Suppressor macrophage treated with lipopolysaccharide for 4 hours (primary cell): ENCODE results near the gene CHRM4.

Source experiments
- DNase-seq: peaks from one replicate; pipeline ENCODE4 v3.0.0-alpha.2; 2020

The CHRM4 gene

DNA sequence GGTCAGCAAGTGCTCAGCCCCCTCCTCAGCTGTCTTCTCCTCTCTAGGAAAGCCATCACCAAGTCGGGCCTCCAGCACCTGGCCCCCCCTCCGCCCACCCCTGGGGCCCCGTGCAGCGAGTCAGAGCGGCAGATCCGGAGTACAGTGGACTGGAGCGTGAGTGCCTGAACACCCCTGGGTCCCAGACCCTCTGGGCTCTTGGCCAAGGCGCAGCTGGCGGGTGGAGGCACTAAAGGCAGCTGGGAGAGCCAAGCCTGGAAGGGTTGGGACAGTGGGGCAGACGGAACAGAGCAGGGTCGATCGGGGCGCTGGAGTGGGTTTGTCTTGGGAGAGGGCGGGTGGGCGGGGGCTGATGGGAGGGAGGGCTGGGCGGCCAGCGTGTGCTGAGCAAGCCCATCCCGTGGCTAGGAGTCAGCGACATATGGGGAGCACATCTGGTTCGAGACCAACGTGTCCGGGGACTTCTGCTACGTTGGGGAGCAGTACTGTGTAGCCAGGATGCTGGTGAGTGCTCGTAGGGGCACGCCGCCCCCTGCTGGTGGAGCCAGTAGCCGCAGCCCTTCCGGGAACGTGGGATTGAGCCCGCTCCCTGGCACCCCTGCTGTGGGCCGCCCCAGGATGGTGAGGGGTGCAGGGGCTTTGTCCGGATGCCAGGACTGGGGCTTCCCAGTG, 24.2 kb downstream of the CHRM4 start:
- peak; percentile 80 for DNase-seq

DNA sequence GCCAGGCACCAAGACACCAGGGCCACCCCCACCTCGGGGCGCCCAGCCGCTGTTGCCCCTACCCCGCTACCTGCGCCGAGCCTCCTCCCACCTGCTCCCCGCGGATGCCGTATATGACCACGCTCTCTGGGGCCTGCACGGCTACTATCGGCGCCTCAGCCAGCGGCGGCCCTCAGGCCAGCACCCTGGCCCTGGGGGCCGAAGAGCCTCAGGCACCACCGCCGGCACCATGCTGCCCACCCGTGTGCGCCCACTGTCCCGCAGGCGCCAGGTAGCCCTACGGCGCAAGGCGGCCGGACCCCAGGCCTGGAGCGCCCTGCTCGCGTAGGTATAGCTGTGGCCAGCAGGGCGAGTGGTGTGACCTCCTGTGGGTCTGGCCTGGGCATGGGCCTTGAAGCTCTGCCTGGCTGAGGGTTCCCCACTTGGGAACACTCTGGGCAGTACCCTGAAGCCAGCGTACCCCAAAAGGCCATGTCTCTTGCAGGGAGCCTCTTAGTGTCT, 24.9 kb downstream of the CHRM4 start:
- DNase-seq: no peak

DNA sequence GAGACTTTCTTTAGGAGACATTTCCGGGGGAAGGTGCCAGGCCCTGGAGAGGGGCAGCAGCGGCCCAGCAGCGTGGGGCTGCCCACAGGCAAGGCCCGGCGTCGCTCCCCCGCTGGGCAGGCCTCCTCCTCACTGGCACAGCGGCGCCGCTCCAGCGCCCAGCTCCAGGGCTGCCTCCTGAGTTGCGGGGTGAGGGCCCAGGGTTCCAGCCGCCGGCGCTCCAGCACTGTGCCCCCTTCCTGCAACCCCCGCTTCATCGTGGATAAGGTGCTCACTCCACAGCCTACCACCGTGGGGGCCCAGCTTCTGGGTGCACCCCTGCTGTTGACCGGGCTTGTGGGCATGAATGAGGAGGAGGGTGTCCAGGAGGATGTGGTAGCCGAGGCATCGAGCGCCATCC, 25.3 kb downstream of the CHRM4 start:
- no peak for DNase-seq

DNA sequence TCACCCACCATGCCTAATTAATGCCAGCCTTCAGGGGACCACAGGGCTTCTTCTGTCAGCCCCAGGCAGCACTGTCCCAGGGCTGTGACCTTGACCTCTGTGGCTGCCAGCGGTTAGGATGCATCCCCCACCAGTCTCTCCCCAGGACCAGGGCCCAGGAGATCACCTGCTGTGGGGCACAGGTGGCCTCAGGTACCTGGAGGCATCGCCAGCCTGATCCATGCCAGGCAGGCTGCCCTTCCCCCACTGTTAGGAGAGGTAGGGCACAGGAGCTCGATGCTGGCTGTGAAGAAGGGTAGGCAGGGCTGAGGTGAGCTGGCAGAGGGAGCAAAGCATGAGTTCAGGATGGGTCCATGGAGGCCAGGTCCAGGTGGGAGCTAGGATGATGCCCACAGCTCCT, 26.8 kb downstream of the CHRM4 start:
- DNase-seq: no peak

DNA sequence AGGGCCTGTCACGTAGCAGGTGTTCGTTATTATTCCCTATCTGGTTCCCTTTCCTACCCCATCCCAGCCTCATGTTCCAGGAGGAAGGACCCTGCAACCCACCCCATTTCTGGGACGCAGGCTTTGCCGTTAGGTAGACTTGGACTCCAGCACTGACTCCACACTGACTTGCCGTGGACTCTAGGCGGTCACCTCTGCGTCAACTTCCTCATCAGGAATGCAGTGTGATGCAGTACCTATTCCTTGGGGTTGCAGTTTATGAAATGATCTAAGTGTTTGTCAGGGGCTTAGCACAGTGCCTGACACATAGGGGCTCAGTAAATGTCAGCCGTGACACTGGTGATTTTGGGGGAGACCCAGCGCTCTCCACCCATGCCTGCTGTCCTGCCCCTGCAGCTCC, 27.5 kb downstream of the CHRM4 start:
- no peak for DNase-seq

DNA sequence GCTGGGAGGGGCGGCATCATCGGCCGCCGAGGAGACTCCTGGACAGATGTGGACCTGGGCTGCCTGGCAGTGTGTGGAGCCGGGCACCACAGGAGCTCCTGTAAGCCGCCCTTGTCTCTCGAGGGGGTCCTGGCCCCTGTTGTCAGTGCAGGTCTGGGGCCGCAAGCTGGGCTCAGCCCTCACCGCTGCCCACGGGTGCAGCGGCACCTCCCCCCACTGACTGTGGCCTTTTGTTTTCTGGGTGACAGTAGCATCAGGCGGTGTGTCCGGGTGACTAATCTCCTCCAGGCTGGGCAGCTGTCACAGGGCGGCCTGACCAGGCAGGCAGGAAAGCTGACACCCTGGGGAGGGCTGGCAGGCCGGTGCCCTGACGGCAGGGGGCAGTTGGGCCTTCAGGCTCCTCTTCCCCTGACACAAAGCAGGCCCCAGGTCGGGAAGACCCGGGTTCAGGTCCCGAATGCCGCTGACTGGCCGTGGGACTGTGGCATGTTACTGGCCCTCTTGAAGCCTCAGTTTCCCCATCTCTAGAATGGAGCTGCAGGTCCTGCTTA, 28.0 kb downstream of the CHRM4 start:
- DNase-seq: peak; percentile 86

DNA sequence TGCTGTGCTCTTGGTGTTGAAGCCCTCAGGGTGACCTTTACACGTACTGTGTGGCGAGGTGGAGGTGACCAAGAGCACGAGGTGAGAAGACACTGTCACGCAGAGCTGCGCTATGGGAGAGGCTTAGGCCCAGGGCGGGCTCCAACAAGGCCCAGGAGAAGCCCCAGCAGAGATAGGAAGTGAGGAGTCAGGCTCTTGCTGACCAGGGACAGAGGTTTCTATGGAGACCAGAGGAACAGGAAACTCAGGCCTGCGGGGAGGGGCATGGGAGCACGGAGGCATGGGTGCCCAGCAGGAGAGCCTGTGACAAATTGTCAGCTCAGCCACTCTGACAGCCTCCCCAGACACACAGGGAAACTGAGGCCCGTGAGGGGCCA, 28.6 kb downstream of the CHRM4 start:
- DNase-seq: peak; percentile 93

DNA sequence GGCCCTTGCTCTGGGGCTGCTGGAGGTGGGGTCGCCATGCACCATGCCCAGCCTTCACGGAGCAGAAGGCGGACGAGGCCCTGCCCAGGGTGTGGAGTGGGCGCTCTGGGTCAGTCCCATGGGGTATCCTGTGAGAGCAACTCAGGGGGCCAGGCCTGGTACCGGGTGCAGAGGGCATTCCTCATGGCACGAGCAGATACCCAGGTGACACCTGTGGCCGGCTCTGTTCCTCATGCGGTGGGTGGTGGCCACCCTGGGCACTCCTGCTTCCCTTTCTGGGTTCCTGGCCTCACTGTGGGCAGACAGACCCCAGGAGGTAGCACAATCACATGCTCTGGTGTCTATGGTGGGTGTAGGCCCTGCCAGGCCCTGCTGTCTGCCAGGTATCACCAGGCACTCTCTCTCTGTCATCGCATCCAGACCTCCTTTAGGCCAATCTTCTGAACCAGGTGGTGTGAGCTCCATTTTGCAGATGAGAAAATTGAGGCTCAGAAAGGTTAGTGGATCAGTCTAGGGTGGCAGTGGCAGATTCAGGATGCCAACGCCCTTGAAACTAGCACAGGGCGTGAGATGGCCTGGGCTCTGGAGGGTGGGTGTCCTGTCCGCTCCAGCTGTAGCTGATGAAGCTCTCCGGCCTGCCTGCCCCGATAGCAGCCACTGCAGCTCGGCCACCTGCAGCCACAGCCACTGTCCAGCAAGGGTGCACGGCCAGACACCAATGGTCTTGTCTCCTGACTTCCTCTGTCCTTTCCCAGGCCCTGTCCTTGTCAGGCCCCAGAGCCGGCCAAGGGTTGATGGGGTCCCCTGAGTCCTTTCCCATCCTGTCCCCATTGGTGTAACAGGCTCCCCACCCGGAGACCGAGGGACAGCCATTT, 29.2 kb downstream of the CHRM4 start:
- no peak for DNase-seq

DNA sequence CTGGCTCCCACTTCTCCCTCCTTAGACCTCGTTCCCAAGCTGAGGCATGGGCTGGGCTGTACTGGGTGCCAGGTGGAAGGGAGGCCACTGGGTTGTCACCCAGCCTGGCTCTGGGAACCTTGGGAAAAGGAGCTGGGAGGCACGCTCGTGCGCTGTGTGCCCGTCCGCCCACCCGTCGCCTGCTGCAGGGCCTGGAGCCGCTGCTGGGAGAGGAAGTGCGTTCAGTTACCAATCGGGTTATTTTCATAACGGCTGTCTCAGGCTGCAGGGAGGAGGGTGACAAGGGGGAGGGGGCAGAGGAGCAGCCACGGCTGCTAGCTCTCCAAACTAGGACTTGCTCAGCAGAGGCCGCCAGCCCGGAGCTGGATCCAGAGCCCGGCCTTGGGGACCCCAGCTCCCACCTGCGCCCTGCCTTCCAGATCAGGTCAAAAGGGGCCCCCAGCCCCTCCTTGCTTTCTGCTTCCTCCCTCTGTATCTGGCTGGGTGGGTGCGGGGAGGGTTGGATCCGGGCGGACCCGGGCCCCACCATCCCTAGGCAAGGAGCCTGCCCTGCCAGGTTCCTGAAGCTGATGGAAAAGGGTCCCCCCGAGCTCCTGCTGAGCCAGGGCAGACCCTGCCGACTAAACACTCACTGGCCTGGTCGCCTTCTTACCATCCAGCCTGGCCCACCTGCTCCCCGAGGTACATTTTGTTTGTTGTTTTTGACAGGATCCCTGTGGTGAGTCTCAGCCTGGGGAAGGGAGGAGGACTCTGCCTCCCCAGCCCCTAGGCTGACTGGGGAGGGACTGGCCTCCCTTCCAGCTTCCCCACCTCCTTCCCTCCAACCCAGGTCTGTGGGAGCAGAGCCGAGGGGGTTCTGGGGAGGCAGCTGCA, 30.1 kb downstream of the CHRM4 start:
- peak; percentile 90 for DNase-seq

DNA sequence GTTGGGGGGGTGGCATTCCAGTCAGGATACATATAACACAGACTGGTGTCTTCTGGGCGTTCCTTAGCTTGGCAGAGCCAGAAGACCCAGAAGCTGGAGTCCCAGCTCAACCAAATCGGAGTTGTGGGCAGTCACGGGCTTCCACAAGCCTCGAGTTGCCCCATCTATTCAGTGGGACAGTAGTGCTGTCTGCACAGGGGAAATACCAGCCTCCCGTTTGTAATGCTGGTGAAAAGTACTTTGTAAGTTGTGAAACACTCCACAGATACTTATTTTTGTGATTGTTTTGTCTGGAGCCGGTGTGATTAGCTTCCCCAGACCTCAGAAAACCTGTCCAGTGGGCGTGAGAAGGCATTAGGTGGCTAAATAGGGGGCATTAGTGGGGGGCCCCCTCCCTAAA, 30.7 kb downstream of the CHRM4 start:
- DNase-seq: peak; percentile 77

DNA sequence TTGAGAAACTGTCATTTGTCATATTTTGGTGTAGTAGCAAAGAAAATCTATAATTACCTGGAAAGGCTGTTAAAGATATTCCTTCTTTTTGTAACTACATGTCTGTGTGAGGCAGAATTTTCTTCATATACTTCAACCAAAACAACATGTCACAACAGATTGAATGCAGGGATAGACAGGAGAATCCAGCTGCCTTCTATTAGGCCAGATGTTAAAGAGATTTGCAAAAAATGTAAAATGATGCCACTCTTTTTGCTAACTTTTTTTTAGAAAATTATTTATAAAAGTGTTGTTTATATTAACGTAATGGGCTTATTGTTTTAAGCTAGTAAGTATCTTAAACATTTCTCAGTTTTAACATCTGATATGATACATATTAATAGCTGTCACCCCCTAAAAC, 31.6 kb downstream of the CHRM4 start:
- DNase-seq: no peak

DNA sequence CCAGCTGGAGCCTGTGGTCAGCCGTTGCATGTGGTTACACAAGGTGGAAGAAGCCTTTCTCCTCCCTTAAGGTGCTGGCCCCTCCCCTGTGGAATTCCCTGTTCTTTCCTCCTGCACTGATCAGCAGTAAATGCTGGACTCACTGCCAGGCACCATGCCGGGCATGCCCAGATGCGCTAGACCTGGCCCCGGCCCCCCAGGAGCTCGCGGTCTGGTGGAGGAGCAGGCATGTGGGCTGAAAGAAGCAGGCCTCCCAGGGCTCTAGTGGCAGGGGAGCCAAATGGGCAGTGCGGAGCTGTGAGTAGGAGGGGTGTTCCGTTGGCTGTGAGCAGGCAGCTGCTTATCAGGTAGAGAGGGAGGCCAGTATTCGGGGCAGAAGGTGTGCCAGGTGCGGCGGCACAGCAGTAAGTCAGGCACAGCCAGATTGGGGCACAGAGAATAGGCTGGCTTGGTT, 34.1 kb downstream of the CHRM4 start:
- peak; percentile 42 for DNase-seq

DNA sequence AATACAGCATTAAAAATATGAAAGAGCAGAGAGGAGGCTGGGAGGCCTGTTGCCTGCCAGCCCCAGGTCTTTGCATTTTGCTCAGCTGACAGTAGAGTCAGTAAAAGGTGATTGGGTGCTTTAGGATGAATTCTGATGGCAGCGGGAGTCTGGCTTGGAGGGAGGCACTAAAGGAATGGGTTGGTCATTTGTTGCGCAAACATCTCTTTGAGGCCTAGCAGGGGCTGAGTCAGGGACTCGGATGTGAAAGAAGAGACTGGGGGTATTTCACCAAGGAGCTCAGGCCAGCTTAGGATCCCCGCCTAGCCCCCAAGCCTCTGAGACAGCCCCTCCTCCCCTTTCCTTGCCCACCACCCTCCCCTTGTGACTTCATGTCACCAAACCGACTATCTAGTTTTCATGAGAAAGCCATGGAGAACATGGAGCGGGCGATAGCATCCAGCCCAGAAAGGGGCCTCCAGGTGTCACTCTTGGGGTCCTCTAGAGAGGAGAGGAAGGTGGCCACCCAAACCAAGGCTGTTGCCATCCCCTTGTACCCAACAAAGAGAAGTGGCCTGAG, 34.6 kb downstream of the CHRM4 start:
- peak; percentile 83 for DNase-seq

DNA sequence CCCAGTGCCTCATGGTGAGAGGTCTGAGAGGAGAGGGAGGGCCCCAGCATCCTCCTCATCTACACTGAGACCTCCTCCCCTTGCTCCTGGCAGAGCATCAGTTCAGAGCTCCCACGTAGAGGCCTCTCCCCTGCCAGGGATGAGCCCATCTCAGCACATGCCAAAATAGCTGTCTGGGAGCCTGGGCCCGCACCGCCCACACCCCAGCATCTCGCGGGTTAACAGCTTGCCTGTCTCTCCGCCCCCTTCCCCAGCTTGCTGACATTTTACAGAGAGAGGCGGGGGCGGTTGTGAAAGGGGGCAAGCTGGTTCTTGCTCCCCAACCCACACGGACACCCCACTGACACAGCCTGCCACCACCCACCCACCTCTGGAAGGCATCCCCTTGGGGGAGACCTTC, 37.9 kb downstream of the CHRM4 start:
- DNase-seq: no peak

DNA sequence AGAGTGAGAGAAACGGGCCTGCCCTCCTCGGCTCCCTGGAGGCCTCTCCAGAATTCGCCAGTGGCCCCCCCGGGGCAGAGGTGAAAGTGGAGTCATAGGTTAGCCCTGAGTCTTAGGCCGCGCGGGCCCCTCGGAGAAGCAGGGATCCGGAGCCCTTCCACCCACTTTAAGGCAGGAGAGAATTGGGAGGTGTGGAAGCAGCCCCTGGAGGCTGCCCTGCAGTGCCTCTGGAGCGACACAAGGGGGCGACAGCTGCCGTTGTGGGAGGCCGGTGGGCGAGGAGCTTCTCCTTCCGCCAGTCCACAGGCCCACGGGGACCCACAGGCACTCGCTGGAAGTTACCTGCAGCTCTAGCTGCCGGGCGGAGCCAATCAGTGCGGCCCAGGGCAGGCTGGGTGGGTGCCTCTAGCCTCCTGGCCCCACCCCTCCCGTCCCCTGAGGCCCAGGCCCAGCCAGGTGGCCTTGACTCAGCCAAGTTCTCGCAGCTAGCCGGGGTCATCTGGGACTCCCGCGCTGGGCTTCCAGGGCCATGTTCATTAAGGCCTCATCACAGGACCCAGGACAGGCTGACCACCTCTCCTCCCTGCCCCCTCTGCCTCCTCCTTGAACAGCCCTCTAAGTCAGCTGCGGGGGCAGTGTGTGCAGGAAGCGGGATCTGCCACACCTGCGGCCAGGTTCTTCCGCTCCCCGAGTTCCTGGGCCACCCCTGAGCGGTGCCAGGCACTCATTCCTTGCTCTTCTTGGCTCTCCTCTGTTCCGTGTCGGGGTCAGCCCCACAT, 39.3 kb downstream of the CHRM4 start:
- peak; percentile 75 for DNase-seq

DNA sequence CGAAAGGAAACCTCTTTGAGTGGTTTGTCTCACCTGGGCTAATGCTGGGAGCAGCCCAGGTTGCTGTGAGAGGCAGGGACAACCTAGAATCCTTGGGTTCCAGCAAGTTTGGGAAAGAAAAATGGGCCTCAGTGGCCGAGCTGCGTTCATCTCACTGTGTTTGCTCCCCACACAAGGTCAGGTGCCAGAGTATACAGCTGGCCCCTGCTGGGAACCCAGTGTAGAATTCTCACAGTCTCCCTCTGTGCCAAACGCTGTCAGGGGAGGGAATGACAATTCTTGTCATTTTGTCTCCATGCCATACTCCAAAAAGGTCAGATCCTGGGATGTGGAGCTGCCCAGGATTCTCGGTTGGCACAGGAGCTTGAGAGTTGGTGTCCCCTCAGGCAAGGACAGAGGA, 40.0 kb downstream of the CHRM4 start:
- DNase-seq: no peak

DNA sequence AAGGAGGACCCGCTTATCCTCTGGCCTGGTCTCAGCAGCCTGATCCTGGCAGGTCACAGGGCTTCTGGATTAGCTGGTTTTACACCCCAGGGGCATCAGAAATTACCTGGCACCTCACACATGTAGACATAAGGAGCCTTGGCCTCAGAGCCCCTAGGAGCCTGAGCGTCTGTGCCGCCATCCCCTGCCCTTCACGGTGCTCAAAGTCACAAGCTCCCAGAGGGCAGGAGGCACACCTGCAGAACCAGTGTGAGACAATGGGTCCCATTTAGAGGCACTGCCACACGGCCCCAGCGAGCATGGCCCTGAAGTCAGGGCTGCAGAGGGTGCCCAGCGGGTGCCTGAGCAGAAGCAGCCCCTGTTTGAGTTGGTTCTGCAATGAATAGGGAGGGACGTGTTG, 40.4 kb downstream of the CHRM4 start:
- no peak for DNase-seq

DNA sequence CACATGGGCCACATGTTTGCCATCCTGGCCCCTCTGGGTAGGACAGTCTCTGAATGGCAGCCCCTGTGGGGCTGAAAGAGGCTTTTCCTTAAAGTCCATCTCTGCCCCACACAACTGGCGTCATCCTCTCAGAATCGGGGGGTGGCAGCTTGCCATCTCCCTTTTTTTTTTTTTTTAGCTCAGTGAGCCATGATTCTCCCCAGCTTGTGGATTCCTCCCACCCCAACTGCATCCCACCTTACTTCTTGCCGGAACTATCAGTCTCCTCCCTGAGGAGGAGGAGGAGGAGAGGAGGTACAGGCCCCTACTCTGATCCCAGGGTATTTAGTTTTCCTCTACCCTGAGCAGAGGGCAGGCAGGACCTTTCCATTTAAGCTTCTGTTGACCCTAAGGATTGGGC, 40.9 kb downstream of the CHRM4 start:
- DNase-seq: no peak

DNA sequence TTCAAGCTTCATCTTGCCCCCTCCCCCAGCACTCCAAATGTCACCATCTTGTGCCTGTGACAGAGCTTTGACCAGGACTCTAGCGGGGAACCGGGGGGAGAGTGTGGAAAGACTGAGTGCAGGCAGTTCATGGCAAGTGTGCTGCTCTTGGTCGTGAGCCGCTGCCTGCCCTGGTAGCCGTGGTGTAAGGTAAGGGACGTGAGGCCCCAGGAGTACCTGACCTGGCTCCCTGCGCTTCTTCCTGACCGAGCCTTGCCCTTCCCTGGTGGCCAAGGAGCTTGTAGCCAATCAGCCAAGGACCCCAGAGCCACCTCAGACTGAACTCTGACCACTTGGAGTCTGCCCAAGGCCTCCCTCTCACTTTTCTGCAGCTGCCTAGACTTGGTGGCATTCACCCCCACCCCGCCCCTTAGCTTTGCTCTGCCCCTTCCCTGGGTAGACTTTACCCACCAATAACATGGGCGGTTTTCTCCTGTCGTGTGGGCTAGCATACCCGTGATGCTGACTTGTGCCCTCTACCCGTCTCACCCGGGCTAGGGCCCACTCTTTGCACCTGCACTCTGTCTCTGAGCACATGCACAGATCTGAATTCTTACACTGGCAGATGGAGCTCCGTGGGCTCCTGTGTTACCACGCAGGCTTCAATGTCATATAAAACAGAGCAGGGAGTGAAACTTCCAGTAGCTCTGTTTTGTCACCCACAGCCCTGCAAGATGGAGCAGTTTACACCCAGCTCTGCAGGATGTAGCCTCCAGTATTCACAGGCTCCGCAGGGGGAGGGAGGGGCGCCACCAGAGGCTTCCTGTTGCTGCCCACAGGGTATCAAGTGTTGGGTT, 42.8 kb downstream of the CHRM4 start:
- DNase-seq: no peak

DNA sequence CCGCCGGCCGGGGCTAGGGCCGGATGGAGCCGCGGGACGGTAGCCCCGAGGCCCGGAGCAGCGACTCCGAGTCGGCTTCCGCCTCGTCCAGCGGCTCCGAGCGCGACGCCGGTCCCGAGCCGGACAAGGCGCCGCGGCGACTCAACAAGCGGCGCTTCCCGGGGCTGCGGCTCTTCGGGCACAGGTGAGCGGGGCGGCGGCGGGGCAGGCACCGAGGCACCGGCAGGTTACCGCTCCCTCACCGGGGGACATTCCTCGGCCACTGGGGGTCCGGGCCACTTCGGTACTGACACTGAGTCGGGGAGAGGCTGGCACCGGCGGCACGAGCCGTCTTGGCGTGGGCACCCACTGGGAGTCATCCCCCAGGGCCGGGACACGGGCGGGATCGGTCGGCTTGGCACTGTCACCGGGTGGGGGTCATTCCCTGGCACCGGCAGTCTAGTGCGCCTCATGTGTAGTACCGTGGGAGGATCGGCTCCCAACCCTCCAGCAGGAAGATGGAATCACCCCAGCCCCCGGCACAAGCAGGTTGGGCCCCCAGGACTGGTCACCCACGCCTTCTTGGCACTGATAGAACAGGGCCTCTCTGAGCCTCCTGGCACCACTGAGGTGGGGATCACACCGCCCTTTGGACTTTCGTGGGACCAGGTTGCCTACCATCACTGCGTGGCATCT, 43.8 kb downstream of the CHRM4 start:
- DNase-seq: no peak
